HG02852 (cell line): ENCODE data around the gene ITPR3.

ENCODE experiments used
- ATAC-seq: cut with Tn5 transposase; IDR thresholded peaks from one replicate; pipeline ENCODE4 v1.9.1; 2021; ENCODE audit warnings: mild to moderate bottlenecking, moderate library complexity; ENCODE audit not compliant: unreplicated experiment

Gene ITPR3

GRCh38 chr6:33683576-33684427 is 62.7 kb downstream of the ITPR3 start:
- ATAC-seq, result no peak

- ATAC-seq, result no peak
Observed at GRCh38 chr6:33684428-33684896, 63.3 kb downstream of the ITPR3 start.

GRCh38 chr6:33684983-33685382 is 63.9 kb downstream of the ITPR3 start:
- no peak for ATAC-seq

- no peak for ATAC-seq
Observed at GRCh38 chr6:33685411-33686224, 64.5 kb downstream of the ITPR3 start.

GRCh38 chr6:33686225-33686924 is 65.3 kb downstream of the ITPR3 start:
- ATAC-seq, result no peak

GRCh38 chr6:33686981-33687975 is 66.2 kb downstream of the ITPR3 start:
- no peak for ATAC-seq

- no peak for ATAC-seq
Observed at GRCh38 chr6:33688006-33688405, 66.9 kb downstream of the ITPR3 start.

- ATAC-seq, result no peak
Observed at GRCh38 chr6:33688451-33689147, 67.5 kb downstream of the ITPR3 start.

GRCh38 chr6:33689148-33689494 is 68.0 kb downstream of the ITPR3 start:
- ATAC-seq, result no peak

- ATAC-seq, result no peak
Observed at GRCh38 chr6:33689879-33690278, 68.8 kb downstream of the ITPR3 start.

GRCh38 chr6:33690766-33691165 is 69.6 kb downstream of the ITPR3 start:
- no peak for ATAC-seq

GRCh38 chr6:33691456-33692077 is 70.4 kb downstream of the ITPR3 start:
- no peak for ATAC-seq

GRCh38 chr6:33692078-33692759 is 71.1 kb downstream of the ITPR3 start:
- no peak for ATAC-seq

GRCh38 chr6:33692760-33693158 is 71.6 kb downstream of the ITPR3 start:
- no peak for ATAC-seq

- no peak for ATAC-seq
Observed at GRCh38 chr6:33693186-33694105, 72.3 kb downstream of the ITPR3 start.

- no peak for ATAC-seq
Observed at GRCh38 chr6:33694401-33694931, 73.3 kb downstream of the ITPR3 start.

GRCh38 chr6:33694977-33695376 is 73.9 kb downstream of the ITPR3 start:
- no peak for ATAC-seq
